Activated CD8-positive, alpha-beta memory T cell treated with anti-CD3 and anti-CD28 coated beads for 24 hours (primary cell): ENCODE results near the gene PTPRM.

ENCODE experiments used
- DNase-seq: peaks from one replicate; pipeline ENCODE4 v3.0.0-alpha.2; 2020

Gene PTPRM

GRCh38 chr18:8065284-8065683, 498.2 kb downstream of the PTPRM start:
- DNase-seq, result no peak

- DNase-seq, result no peak
Measured at GRCh38 chr18:8065773-8066172, 498.7 kb downstream of the PTPRM start.

- no peak for DNase-seq
Measured at GRCh38 chr18:8069708-8070107, 502.6 kb downstream of the PTPRM start.

- DNase-seq, result no peak
Measured at GRCh38 chr18:8073167-8073566, 506.1 kb downstream of the PTPRM start.

GRCh38 chr18:8080092-8080491, 513.0 kb downstream of the PTPRM start:
- no peak for DNase-seq

- DNase-seq, result no peak
Measured at GRCh38 chr18:8081267-8081666, 514.2 kb downstream of the PTPRM start.

DNA sequence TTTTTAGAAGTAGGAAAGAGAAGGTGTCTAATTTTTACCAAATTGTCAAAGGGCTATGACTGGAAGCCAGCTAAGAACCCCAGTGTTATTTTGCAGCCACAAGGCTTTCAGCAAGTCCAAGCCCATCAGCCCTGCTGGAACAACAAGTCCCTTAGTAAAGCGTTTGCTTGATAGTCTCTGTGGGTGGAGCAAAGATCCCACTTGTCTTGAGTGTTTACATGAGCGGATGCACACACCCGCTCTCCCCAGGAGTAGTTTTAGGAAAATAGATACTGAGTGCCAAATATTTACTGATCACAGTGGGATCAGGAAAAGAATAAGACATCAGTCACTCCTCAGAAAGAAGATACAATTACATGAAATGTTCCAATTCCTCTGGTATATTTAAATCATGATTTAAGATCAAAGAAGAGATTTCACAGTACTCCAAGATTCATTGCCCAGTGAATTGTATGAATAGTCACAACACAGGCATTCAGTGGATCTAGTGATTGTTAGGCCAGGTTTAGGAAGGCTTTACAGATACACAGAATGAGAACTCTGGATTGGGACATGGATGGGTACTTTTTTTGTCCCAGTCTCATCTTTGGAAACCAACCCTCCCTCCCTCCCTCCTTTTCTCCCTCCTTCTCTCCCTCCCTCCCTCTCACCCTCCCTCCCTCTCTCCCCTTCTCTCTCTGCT, 514.9 kb downstream of the PTPRM start:
- no peak for DNase-seq

DNA sequence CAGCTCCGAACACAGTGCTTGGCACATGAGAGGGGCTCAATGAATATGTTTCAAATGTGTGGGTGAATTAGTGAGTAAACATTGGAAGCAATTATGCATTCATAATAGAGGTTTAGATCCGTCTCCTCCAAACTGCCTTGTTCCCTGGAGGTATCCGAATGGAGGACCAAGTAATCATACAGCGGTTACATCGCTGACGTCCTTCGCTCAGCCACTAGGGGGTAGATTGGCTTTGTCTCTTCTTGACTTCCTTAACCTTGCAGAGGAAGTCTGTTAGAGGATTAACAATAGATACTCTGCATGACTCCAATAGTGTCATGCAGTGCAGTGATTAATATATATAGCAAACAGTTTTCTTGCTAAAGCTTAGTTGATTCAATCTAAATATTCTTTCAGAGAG, 517.0 kb downstream of the PTPRM start:
- DNase-seq, result no peak

DNA sequence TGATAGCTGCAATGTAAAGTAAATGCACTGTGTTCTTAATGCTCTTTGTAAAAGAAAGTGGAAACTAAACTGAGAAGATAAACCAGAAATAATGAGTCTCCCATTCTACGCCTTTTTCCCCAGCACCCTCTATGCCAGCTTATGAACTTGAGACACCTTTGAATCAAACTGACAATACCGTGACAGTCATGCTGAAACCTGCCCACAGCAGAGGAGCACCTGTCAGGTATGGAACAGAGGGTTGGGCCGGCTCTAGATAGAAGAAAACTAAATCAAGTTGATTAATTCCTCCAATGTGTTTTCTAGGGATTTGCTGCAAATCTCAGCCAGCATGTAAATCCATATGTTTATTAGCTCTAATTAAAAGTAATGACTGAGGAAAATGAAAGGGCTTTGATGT, 521.5 kb downstream of the PTPRM start:
- no peak for DNase-seq

DNA sequence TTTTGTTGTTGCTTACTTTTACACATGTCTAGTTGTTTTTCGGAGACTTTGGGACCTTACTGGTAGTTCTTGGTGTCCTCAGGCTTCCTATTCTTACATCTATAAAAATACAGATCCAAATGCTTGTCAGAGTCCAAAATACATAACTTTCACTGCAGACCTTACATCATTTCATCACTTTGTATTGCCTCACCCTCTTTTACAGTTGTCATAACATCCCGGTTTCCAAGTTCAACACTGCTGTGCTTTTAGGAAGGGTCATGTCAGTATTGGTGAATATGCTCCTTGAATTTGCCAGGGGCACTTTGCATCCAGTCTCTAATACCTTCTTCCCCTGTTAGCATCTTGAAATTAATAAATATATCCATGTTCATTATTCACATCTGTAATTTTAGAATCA, 523.9 kb downstream of the PTPRM start:
- no peak for DNase-seq

GRCh38 chr18:8095947-8096570, 528.9 kb downstream of the PTPRM start:
- DNase-seq, result no peak

- DNase-seq, result no peak
Measured at GRCh38 chr18:8097399-8097798, 530.3 kb downstream of the PTPRM start.

GRCh38 chr18:8097927-8098326, 530.8 kb downstream of the PTPRM start:
- no peak for DNase-seq

GRCh38 chr18:8106603-8107002, 539.5 kb downstream of the PTPRM start:
- no peak for DNase-seq

- no peak for DNase-seq
Measured at GRCh38 chr18:8107426-8107825, 540.3 kb downstream of the PTPRM start.

GRCh38 chr18:8114480-8114879, 547.4 kb downstream of the PTPRM start:
- DNase-seq, result no peak

GRCh38 chr18:8116341-8117005, 549.4 kb downstream of the PTPRM start:
- DNase-seq, result no peak

- DNase-seq, result no peak
Measured at GRCh38 chr18:8117006-8117371, 549.9 kb downstream of the PTPRM start.

DNA sequence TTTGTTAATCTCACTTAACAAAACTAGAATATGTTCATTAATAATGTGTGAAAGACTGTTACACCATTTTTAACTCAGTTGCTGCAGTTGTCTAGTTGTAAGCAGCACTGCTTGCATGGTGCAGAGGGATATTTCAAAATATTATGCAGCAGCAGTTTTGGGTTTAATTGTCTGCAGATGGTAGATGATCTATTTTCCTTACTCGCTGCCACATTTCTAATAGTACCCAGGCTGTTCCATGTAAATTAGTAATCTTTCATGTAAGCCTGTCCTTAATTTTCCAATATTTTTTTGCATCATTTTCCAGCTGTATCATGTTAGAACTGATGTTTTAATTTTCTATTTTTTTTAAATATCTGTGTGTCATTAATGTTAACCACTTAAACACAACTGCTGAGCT, 554.0 kb downstream of the PTPRM start:
- DNase-seq, result no peak

GRCh38 chr18:8121942-8122480, 554.9 kb downstream of the PTPRM start:
- no peak for DNase-seq

GRCh38 chr18:8124232-8125146, 557.4 kb downstream of the PTPRM start:
- DNase-seq, result no peak

GRCh38 chr18:8130096-8130495, 563.0 kb downstream of the PTPRM start:
- DNase-seq, result no peak

- DNase-seq, result no peak
Measured at GRCh38 chr18:8133032-8133431, 565.9 kb downstream of the PTPRM start.
